Esophagus muscularis mucosa (tissue), 4 donors: ENCODE results near the gene SH3PXD2B. TPM values are rescaled to one million over a fixed set of nuclear protein-coding genes. Genes with fewer than 3 reads are reported as not detected.
"Not testable (repeated sequence)": the region's sequence is repeated elsewhere in the genome, so short reads cannot be mapped to it uniquely, and the experiment has no call there.

Experiments
- DNase-seq: peaks from one replicate; pipeline ENCODE4 v3.0.0-alpha.2; 2017; ENCODE audit errors: extremely low spot score
- H3K27ac ChIP-seq, 4 donors: fragments of 200-600 bp; sonication (generic); replicated peaks in 1 of 4; 1 replicate in 3 of 4; 2 replicates in 1 of 4; pipeline ENCODE4 v1.5.1; 2016 to 2019; ENCODE audit warnings: mild to moderate bottlenecking in 1 of 4
- H3K27me3 ChIP-seq, 4 donors: fragments of 200-600 bp; sonication (generic); one replicate each; pipeline versions ENCODE4 v1.5.1 to v1.6.0; 2016 to 2019
- H3K36me3 ChIP-seq, 4 donors: fragments of 200-600 bp; sonication (generic); one replicate each; pipeline ENCODE4 v1.5.1; 2016 to 2019
- H3K4me1 ChIP-seq, 4 donors: fragments of 200-600 bp; sonication (generic); one replicate each; pipeline ENCODE4 v1.5.1; 2016 to 2019
- H3K4me3 ChIP-seq, 4 donors: fragments of 200-600 bp; sonication (generic); 1 replicate in 2 of 4; 2 replicates in 2 of 4; pipeline ENCODE4 v1.5.1; 2016 to 2019; ENCODE audit warnings: mild to moderate bottlenecking in 4 of 4, moderate library complexity in 1 of 4
- H3K9me3 ChIP-seq, 4 donors: fragments of 200-600 bp; sonication (generic); 1 replicate in 3 of 4; 2 replicates in 1 of 4; pipeline ENCODE4 v1.5.1; 2016 to 2019
- EP300 ChIP-seq: sonication (generic); formaldehyde crosslinking; IDR thresholded peaks from one replicate; pipeline ENCODE4 v1.6.1; 2017; ENCODE audit warnings: antibody characterized with exemption
- POLR2A ChIP-seq: fragments of 450-650 bp; IDR thresholded peaks from one replicate; pipeline ENCODE4 v1.6.1; 2017; ENCODE audit warnings: antibody characterized with exemption, moderate library complexity, mild to moderate bottlenecking, low read depth
- POLR2AphosphoS5 ChIP-seq, 2 donors: sonication (generic); formaldehyde crosslinking; IDR thresholded peaks; one replicate each; pipeline ENCODE4 v1.6.1; 2017; ENCODE audit warnings: antibody characterized with exemption in 2 of 2
- WGBS: methylation state at CpG from one replicate; pipeline ENCODE4 v1.1.5; 2018; 5-methylcytosine and 5-hydroxymethylcytosine counted together
- intact Hi-C: fragments of 100-400 bp; cut with DNase I; formaldehyde crosslinking; loops from one replicate; pipeline ENCODE4 v1.15.1; 2023
- total RNA-seq, 4 donors: library from RNA; depleted of rRNA; stranded (reverse); fragments of >200 nt; gene quantifications; one replicate each; pipeline versions ENCODE4 v1.1.0 to v1.2.1, GENCODE V29; 2016
- TF ChIP-seq, protein P1 (sequence below), 3 experiments: fragments of 200-600 bp in 2 of 3; fragments of 450-650 bp in 1 of 3; sonication (generic) in 2 of 3; IDR thresholded peaks; one replicate each; pipeline ENCODE4 v1.5.1; 2017 to 2019; ENCODE audit warnings: antibody characterized with exemption in 3 of 3, mild to moderate bottlenecking in 2 of 3, moderate library complexity in 1 of 3

The SH3PXD2B gene
- total RNA-seq, 4 donors from 2014 or later = 41.5 to 66.5 (median 49.2) TPM

- no peak for DNase-seq
- 50% methylated on average over 5 of the region's 5 CpGs for WGBS
- Histone ChIP-seq H3K36me3 (peaks cover 0 to 8% (median 3%) of the 10 kb centered on the region in 4 donors), H3K4me1 (peaks cover 43 to 77% (median 72%) of the 10 kb centered on the region in 4 donors), H3K27me3 (no peaks in the 10 kb centered on the region), H3K9me3 (no peaks in the 10 kb centered on the region), H3K4me3 (no peak overlapping the region), H3K27ac (peak overlapping the region; percentile 78 to 92 (median 84))
- TF ChIP-seq EP300 (no peak), POLR2AphosphoS5 (IDR thresholded peaks at IDR 0.05) (no peak), POLR2A (no peak)
- TF ChIP-seq, protein P1, sequence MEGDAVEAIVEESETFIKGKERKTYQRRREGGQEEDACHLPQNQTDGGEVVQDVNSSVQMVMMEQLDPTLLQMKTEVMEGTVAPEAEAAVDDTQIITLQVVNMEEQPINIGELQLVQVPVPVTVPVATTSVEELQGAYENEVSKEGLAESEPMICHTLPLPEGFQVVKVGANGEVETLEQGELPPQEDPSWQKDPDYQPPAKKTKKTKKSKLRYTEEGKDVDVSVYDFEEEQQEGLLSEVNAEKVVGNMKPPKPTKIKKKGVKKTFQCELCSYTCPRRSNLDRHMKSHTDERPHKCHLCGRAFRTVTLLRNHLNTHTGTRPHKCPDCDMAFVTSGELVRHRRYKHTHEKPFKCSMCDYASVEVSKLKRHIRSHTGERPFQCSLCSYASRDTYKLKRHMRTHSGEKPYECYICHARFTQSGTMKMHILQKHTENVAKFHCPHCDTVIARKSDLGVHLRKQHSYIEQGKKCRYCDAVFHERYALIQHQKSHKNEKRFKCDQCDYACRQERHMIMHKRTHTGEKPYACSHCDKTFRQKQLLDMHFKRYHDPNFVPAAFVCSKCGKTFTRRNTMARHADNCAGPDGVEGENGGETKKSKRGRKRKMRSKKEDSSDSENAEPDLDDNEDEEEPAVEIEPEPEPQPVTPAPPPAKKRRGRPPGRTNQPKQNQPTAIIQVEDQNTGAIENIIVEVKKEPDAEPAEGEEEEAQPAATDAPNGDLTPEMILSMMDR (IDR thresholded peaks at IDR 0.05) = no peak
- intact Hi-C loops = no loop called here
Observed at GRCh38 chr5:172410662-172411483, 43.5 kb downstream of the SH3PXD2B start.

DNA sequence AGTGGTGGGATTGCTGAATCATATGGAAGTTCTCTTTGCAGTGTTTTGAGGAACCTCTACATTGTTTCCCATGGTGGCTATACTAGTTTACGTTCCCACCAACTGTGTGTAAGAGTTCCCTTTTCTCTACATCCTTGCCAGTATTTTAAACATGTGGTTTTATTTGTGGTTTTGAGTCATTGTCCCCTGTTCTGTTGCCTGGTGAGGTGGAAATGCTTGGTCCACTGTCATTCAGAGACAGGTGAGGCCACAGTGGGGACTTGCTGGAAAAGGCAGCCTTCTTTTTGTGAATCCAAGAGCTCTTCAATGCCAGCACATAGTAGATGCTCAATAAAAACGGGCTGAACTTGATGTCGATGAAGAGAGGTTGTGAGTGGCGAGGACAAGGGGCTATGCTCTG, 44.2 kb downstream of the SH3PXD2B start:
- intact Hi-C loops = no loop called here
- TF ChIP-seq EP300 (no peak), POLR2AphosphoS5 (IDR thresholded peaks at IDR 0.05) (no peak), POLR2A (no peak)
- TF ChIP-seq, protein P1 (IDR thresholded peaks at IDR 0.05) = no peak
- H3K9me3 ChIP-seq = no peaks in the 10 kb centered on the region
- 87% methylated on average over 4 of the region's 4 CpGs for WGBS
- peaks cover 39 to 77% (median 65%) of the 10 kb centered on the region in 4 donors for H3K4me1 ChIP-seq
- H3K27me3 ChIP-seq = no peaks in the 10 kb centered on the region
- no peak overlapping the region for H3K4me3 ChIP-seq
- H3K36me3 ChIP-seq = peaks cover 0 to 12% (median 5%) of the 10 kb centered on the region in 4 donors
- DNase-seq = no peak
- peak overlapping the region; percentile 78 to 92 (median 84) for H3K27ac ChIP-seq

DNA sequence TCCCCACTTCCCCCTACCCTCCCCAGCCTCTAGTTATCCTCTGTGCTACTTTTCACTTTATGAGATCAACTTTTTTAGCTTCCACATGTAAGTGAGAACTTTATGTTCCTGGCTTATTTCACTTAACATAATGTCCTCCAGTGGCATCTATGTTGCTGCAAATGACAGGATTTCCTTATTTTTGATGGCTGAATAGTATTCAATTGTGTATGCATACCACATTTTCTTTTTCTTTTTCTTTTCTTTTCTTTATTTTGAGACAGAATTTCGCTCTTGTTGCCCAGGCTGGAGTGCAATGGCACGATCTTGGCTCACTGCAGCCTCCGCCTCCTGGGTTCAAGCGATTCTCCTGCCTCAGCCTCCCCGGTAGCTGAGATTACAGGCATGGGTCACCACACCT, 44.8 kb downstream of the SH3PXD2B start:
- Histone ChIP-seq H3K4me1 (peaks cover 32 to 77% (median 64%) of the 10 kb centered on the region in 4 donors), H3K27ac (peak overlapping the region; percentile 28 to 92 (median 80))
- intact Hi-C loops = not testable (repeated sequence)

GRCh38 chr5:172407822-172408221, 46.5 kb downstream of the SH3PXD2B start:
- Histone ChIP-seq H3K27me3 (no peaks in the 10 kb centered on the region), H3K9me3 (no peaks in the 10 kb centered on the region), H3K27ac (peak overlapping the region; percentile 61 to 92 (median 70)), H3K4me3 (no peak overlapping the region), H3K4me1 (peaks cover 25 to 77% (median 64%) of the 10 kb centered on the region in 4 donors), H3K36me3 (peaks cover 0 to 21% (median 9%) of the 10 kb centered on the region in 4 donors)
- no peak for DNase-seq
- TF ChIP-seq POLR2A (no peak), EP300 (no peak), POLR2AphosphoS5 (IDR thresholded peaks at IDR 0.05) (peak in 1 of 2 donors; percentile 58)
- TF ChIP-seq, protein P1 (IDR thresholded peaks at IDR 0.05) = no peak
- WGBS = 48% methylated on average over 9 of the region's 9 CpGs
- intact Hi-C loops = no loop called here

More for the DNA sequence above, 44.8 kb downstream of the SH3PXD2B start:
- over 99% methylated on average over 5 of the region's 5 CpGs for WGBS
- not testable (repeated sequence) for H3K4me3 ChIP-seq, DNase-seq, H3K27me3 ChIP-seq, H3K9me3 ChIP-seq
- H3K36me3 ChIP-seq = peaks cover 0 to 19% (median 8%) of the 10 kb centered on the region in 4 donors

- WGBS = 31% methylated on average over 3 of the region's 3 CpGs
- Histone ChIP-seq H3K36me3 (peaks cover 0 to 21% (median 9%) of the 10 kb centered on the region in 4 donors), H3K4me3 (no peak overlapping the region), H3K27ac (peak overlapping the region; percentile 61 to 92 (median 70)), H3K4me1 (peaks cover 26 to 77% (median 64%) of the 10 kb centered on the region in 4 donors), H3K9me3 (no peaks in the 10 kb centered on the region), H3K27me3 (no peaks in the 10 kb centered on the region)
- no peak for DNase-seq
- TF ChIP-seq, protein P1 (IDR thresholded peaks at IDR 0.05) = no peak
- no peak for TF ChIP-seq EP300
- TF ChIP-seq POLR2A = no peak
- no peak for TF ChIP-seq POLR2AphosphoS5 (IDR thresholded peaks at IDR 0.05)
- intact Hi-C loops = no loop called here
Observed at GRCh38 chr5:172407241-172407691, 47.1 kb downstream of the SH3PXD2B start.
